ENCODE results near the gene TMEM156.

DNA sequence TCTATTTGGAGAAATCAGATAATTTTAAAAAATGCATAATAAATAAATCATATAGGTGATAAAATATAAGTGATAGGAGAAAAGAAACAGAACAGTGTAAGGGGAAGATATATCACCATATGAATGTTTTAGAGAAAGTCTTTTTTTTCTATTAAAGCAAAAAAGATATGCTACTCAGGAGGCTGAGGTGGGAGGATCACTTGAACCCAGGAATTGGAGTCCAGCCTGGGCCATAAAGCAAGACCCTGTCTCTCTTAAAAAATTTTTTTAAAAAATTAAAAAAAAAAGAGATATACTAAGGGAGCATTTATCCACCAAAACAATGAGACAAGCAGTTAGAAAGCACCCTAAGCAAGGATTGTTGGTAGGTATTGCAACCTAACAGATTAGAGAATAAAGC, 6.1 kb downstream of the TMEM156 start:
- TF ChIP-seq CTCF (IDR thresholded peaks at IDR 0.05), result no peak
- TF ChIP-seq EZH2 (IDR thresholded peaks at IDR 0.05), result no peak
